Measurements from ENCODE around the gene RBMS3.

The RBMS3 gene

GRCh38 chr3:29940759-29941323 is 660.0 kb downstream of the RBMS3 start:
- TF ChIP-seq, protein P1, sequence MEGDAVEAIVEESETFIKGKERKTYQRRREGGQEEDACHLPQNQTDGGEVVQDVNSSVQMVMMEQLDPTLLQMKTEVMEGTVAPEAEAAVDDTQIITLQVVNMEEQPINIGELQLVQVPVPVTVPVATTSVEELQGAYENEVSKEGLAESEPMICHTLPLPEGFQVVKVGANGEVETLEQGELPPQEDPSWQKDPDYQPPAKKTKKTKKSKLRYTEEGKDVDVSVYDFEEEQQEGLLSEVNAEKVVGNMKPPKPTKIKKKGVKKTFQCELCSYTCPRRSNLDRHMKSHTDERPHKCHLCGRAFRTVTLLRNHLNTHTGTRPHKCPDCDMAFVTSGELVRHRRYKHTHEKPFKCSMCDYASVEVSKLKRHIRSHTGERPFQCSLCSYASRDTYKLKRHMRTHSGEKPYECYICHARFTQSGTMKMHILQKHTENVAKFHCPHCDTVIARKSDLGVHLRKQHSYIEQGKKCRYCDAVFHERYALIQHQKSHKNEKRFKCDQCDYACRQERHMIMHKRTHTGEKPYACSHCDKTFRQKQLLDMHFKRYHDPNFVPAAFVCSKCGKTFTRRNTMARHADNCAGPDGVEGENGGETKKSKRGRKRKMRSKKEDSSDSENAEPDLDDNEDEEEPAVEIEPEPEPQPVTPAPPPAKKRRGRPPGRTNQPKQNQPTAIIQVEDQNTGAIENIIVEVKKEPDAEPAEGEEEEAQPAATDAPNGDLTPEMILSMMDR (IDR thresholded peaks at IDR 0.05; ENCODE audit: insufficient read depth, low read length, poor library complexity, severe bottlenecking) = no peak
- Histone ChIP-seq H3K27me3 (replicated peaks; ENCODE audit: control insufficient read depth, insufficient read depth, low read length) (no peaks in the 10 kb centered on the region), H3K4me3 (replicated peaks; ENCODE audit: low read depth, low read length) (no peak overlapping the region), H3K36me3 (ENCODE audit: control insufficient read depth, insufficient read depth, low read length) (no peaks in the 10 kb centered on the region)
- no peak for DNase-seq (ENCODE audit: extremely low read depth, insufficient read length)

GRCh38 chr3:29942297-29942696 is 661.4 kb downstream of the RBMS3 start:
- Histone ChIP-seq H3K4me3 (replicated peaks; ENCODE audit: low read depth, low read length) (no peak overlapping the region), H3K27me3 (replicated peaks; ENCODE audit: control insufficient read depth, insufficient read depth, low read length) (no peaks in the 10 kb centered on the region), H3K36me3 (ENCODE audit: control insufficient read depth, insufficient read depth, low read length) (no peaks in the 10 kb centered on the region)
- DNase-seq (ENCODE audit: extremely low read depth, insufficient read length) = no peak
- TF ChIP-seq, protein P1 (IDR thresholded peaks at IDR 0.05; ENCODE audit: insufficient read depth, low read length, poor library complexity, severe bottlenecking) = no peak

GRCh38 chr3:29949131-29949530 is 668.3 kb downstream of the RBMS3 start:
- no peak for DNase-seq (ENCODE audit: extremely low read depth, insufficient read length)
- TF ChIP-seq, protein P1 (IDR thresholded peaks at IDR 0.05; ENCODE audit: insufficient read depth, low read length, poor library complexity, severe bottlenecking) = no peak

GRCh38 chr3:29949940-29950616 is 669.2 kb downstream of the RBMS3 start:
- TF ChIP-seq, protein P1 (IDR thresholded peaks at IDR 0.05; ENCODE audit: insufficient read depth, low read length, poor library complexity, severe bottlenecking) = no peak
- no peak for DNase-seq (ENCODE audit: extremely low read depth, insufficient read length)
- Histone ChIP-seq H3K27me3 (replicated peaks; ENCODE audit: control insufficient read depth, insufficient read depth, low read length) (no peaks in the 10 kb centered on the region), H3K4me3 (replicated peaks; ENCODE audit: low read depth, low read length) (no peak overlapping the region), H3K36me3 (ENCODE audit: control insufficient read depth, insufficient read depth, low read length) (no peaks in the 10 kb centered on the region)

More at GRCh38 chr3:29949131-29949530, 668.3 kb downstream of the RBMS3 start:
- H3K27me3 ChIP-seq (replicated peaks; ENCODE audit: control insufficient read depth, insufficient read depth, low read length) = no peaks in the 10 kb centered on the region
- H3K36me3 ChIP-seq (ENCODE audit: control insufficient read depth, insufficient read depth, low read length) = no peaks in the 10 kb centered on the region
- no peak overlapping the region for H3K4me3 ChIP-seq (replicated peaks; ENCODE audit: low read depth, low read length)

- no peaks in the 10 kb centered on the region for H3K36me3 ChIP-seq (ENCODE audit: control insufficient read depth, insufficient read depth, low read length)
- H3K4me3 ChIP-seq (replicated peaks; ENCODE audit: low read depth, low read length) = no peak overlapping the region
- TF ChIP-seq, protein P1 (IDR thresholded peaks at IDR 0.05; ENCODE audit: insufficient read depth, low read length, poor library complexity, severe bottlenecking) = no peak
- no peak for DNase-seq (ENCODE audit: extremely low read depth, insufficient read length)
- no peaks in the 10 kb centered on the region for H3K27me3 ChIP-seq (replicated peaks; ENCODE audit: control insufficient read depth, insufficient read depth, low read length)
These were observed 671.6 kb downstream of the RBMS3 start for GRCh38 chr3:29952431-29952830.
